ENCODE results near the gene NIPAL3.
"Not testable (repeated sequence)": the region's sequence is repeated elsewhere in the genome, so short reads cannot be mapped to it uniquely, and the experiment has no call there.

Gene NIPAL3

GRCh38 chr1:24493785-24494184 is 78.2 kb downstream of the NIPAL3 start:
- DNase-seq: no peak

GRCh38 chr1:24498589-24498988 is 83.0 kb downstream of the NIPAL3 start:
- DNase-seq: no peak

DNA sequence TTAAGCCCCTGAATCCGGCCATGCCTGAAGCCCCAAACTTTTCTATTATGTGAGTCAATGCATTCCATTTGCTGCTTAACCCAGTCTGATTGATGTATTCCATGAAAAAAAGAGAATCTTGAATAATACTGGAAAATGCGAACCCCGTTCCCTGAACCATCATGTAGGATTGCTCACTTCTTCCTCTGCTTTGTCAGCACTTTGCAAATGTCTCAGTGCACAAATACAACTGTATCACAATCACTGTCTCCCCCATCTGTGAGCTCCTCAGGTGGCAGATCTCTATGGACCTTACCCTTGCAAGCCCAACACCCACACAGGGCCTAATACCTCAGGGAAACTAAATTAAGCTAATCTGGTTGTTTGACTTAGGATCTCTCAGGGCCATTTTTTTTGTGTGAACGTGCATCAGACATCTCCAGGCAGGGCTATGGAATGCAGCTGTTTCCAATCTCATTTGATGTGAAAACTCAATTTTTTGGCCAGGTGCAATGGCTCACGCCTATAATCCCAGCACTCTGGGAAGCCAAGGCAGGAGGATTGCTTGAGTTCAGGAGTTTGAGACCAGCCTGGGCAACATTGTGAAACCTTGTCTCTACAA is 84.9 kb downstream of the NIPAL3 start:
- no peak for DNase-seq

DNA sequence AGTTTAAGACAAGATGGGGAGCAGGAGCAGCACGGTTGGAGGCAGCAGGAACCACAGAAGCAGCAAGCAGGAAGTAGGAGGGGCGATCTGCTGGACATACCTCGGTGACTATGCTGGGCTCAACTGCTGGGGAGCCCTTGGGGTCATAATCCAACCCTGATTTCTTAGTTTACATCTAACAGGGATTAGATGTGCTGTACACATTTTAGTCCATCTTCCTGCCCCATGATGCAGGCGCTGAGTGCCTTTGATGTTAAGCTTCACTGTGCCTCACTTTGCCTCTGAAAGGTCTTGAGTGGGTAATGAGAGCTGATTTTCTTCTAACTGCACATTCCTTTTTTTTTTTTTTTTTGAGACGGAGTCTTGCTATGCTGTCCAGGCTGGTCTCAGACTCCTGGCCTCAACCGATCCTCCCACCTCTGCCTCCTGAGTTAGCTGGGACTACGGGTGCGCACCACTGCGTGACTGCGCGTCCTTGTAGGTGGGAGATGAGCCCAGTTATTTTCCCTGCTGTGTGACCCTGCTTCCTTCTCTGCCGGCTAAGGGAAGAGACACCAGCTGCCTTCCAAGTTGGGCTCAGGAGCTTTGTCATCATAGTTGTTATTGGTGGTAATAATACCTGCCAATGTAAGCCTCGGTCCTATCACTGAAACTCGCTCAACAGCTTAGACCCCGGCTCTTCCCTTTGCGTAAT is 85.9 kb downstream of the NIPAL3 start:
- DNase-seq: no peak

GRCh38 chr1:24502065-24502708 is 86.6 kb downstream of the NIPAL3 start:
- no peak for DNase-seq

- DNase-seq: peak; percentile 60
These were observed 87.1 kb downstream of the NIPAL3 start, which contains the start of gene RCAN3 for GRCh38 chr1:24502709-24503058. Gene RCAN3 (plus strand): TSS chr1:24502836. CDS start chr1:24514373, 11,537 bp downstream.

GRCh38 chr1:24503059-24503751 is 87.6 kb downstream of the NIPAL3 start:
- DNase-seq: no peak

DNA sequence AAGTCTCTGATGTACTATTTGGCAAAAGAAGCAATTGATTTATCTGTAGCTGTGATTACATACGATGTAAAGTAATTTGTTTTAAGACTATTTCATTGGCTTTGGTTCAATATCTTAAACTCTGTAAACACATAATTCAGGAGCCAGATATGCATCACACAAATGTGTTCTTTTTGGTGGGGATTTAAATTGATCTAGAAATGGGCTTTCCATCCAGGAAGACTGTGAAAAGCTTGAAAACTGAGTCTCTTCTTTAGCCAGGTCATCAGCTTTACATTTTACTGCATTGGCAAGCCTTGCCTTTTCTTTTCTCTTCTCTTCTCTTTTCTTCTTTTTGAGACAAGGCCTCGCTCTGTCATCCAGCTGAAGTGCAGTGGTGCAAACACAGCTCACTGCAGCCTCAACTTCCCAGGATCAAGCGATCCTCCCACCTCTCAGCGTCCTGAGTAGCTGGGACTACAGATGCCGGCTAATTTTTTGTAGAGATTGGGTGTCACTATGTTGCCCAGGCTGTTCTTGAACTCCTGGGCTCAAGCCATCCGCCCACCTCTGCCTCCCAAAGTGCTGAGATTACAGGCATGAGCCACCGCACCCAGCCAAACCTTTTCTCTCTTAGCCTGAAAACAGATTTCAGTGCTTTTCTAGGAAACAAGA is 88.4 kb downstream of the NIPAL3 start:
- DNase-seq: no peak

DNA sequence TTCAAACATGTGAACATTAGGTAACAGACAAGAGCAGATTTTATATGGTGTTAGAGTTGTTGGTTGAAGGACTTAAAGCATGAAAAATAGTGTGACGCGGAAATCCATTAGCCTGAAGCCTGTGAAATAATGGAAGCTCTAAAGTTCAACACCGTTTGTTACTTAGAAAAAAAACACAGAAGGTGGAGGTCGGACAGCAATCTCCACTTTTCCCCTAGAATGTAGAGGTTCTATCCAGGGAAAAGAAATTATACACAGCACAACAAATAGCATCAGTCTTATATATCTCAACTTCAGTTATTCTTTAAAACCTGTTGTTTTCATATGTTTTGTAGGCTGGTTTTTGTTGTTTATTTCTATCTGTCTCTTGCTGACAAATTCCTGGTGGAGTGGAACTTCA is 89.0 kb downstream of the NIPAL3 start:
- DNase-seq: no peak

GRCh38 chr1:24505816-24506215 is 90.2 kb downstream of the NIPAL3 start:
- DNase-seq: no peak

DNA sequence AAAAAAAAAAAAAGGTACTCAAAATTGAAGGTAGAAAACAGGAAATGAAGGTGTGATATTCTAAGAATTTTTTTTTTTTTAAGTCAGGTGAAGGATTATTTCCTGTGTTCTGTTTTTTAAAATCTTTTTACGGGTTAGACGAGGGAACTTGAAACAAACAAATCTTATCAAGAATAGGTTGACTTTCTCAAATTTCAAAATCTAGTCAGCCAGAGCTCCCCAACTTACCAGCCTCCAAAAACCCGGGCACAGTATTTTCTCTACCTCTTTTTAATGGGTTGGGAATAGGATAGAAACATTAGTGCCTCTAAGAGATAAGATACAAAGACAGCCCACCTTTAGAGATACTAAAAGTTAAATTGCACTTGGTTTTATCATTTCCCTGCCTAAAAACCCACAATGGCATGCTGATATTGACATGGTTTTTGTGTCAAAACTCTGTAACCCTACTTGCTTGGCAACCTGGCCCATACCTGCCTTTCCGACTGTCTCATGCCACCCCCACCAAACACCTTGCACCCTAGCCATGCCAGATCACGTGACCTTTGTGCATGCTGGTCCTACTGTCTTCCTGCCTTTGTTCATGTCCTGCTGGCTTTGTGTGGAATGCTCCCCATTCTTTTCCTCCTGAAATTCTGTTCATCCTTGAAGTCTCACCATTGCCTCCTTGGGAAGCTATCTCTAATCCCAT is 91.2 kb downstream of the NIPAL3 start:
- DNase-seq: no peak

GRCh38 chr1:24507405-24507804 is 91.8 kb downstream of the NIPAL3 start:
- DNase-seq: no peak

DNA sequence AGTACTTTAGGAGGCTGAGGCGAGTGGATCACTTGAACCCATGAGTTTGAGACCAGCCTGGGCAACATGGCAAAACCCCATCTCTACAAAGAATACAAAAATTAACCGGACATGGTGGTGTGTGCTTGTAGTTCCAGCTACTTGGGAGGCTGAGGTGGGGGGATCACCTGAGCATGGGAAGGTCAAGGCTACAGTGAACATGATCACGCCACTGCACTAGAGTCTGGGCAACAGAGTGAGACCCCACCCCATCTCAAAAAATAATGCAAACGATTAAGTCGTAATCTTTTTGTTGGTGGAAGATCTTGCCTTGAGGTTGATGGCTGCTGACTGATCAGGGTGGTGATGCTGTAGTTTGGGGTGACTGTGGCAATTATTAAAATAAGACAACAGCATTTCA is 93.3 kb downstream of the NIPAL3 start:
- no peak for DNase-seq

DNA sequence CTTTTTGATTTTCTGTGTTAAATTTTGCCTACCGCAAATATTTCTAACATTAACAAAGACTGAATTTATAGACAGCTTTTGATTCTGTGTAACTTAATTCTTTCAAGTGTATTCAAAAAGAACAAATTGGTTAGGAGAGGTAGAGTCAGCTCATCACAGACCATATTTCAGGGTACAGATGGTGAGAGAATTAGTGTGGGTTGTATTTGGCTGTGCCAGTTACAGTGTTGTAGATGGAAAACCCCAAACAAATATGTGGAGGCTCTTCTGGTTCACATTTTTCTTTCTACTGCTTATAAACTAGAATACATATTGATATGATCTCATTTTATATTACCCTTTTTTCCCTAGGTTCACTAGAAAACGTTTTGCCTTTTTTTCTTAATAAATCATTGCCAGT is 98.1 kb downstream of the NIPAL3 start:
- no peak for DNase-seq

GRCh38 chr1:24514946-24515345 is 99.3 kb downstream of the NIPAL3 start:
- no peak for DNase-seq

DNA sequence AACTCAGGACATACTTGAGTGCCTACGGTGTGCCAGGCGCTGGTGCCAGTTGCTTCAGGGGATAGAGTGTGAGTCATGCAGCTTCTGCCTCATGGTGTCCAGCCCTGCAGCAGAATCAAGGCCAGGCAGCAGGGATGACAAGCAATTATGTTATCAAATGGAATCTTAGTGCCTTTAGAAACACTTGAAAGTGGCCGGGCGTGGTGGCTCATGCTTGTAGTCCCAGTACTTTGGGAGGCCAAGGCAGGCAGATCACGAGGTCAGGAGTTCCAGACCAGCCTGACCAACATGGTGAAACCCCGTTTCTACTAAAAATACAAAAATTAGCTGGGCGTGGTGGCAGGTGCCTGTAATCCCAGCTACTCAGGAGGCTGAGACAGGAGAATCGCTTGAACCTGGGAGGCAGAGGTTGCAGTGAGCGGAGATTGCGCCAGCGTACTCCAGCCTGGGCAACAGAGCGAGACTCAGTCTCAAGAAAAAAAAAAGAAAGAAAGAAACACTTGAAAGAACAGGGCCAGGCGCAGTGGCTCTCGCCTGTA is 100.1 kb downstream of the NIPAL3 start:
- DNase-seq: not testable (repeated sequence)

- no peak for DNase-seq
These were observed 100.9 kb downstream of the NIPAL3 start for GRCh38 chr1:24516506-24516905.

DNA sequence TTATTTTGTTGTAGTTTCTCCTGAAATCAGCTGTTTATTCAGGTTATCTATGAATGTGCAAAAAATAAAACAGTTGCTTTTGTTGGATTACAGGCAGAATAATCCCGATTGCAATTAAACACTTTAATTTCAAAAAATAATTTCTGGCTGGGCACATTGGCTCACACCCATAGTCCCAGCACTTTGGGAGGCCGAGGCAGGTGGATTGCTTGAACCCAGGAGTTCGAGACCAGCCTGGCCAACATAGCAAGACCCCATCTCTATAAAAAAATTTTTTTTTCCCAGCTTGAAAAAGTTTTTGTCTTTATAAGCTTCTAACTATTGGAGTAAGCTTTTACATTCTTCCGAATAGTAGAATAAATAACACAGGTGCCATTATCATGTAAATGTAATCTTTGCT is 102.3 kb downstream of the NIPAL3 start:
- no peak for DNase-seq

DNA sequence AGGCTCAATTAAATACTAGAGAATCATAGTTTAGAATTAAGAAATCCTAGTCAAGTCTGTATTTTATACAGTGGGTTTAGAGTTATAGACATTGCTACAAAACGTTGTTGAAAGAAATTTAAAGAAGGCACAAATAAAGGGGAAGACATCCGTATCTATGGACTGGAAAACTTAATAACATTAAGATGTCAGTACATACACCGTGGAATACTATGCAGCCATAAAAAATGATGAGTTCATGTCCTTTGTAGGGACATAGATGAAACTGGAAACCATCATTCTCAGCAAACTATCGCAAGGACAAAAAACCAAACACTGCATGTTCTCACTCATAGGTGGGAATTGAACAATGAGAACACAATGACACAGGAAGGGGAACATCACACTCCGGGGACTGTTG is 104.7 kb downstream of the NIPAL3 start:
- DNase-seq: not testable (repeated sequence)

Data from NCI-H1048 (cell line).